ENCODE results near the gene IKZF3.
"Not testable (repeated sequence)": the region's sequence is repeated elsewhere in the genome, so short reads cannot be mapped to it uniquely, and the experiment has no call there.

- TF ChIP-seq, protein P1, sequence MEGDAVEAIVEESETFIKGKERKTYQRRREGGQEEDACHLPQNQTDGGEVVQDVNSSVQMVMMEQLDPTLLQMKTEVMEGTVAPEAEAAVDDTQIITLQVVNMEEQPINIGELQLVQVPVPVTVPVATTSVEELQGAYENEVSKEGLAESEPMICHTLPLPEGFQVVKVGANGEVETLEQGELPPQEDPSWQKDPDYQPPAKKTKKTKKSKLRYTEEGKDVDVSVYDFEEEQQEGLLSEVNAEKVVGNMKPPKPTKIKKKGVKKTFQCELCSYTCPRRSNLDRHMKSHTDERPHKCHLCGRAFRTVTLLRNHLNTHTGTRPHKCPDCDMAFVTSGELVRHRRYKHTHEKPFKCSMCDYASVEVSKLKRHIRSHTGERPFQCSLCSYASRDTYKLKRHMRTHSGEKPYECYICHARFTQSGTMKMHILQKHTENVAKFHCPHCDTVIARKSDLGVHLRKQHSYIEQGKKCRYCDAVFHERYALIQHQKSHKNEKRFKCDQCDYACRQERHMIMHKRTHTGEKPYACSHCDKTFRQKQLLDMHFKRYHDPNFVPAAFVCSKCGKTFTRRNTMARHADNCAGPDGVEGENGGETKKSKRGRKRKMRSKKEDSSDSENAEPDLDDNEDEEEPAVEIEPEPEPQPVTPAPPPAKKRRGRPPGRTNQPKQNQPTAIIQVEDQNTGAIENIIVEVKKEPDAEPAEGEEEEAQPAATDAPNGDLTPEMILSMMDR (IDR thresholded peaks at IDR 0.05), result not testable (repeated sequence)
- TF ChIP-seq RAD21 (IDR thresholded peaks at IDR 0.05; ENCODE audit: low read length); TEAD4 (IDR thresholded peaks at IDR 0.05; ENCODE audit: borderline replicate concordance, insufficient read depth); RFX5 (IDR thresholded peaks at IDR 0.05; ENCODE audit: low read length); POLR2AphosphoS5 (IDR thresholded peaks at IDR 0.05; ENCODE audit: low read depth, low read length); USF1 (IDR thresholded peaks at IDR 0.05; ENCODE audit: borderline replicate concordance, low read depth); EZH2phosphoT487 (IDR thresholded peaks at IDR 0.05; ENCODE audit: borderline replicate concordance, low read depth); YY1 (IDR thresholded peaks at IDR 0.05; ENCODE audit: low read depth); MXI1 (IDR thresholded peaks at IDR 0.05; ENCODE audit: low read depth, low read length): not testable (repeated sequence)
- TF ChIP-seq, protein P2, sequence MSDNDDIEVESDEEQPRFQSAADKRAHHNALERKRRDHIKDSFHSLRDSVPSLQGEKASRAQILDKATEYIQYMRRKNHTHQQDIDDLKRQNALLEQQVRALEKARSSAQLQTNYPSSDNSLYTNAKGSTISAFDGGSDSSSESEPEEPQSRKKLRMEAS (IDR thresholded peaks at IDR 0.05; ENCODE audit: low read depth), result not testable (repeated sequence)
- TF ChIP-seq, protein P3, sequence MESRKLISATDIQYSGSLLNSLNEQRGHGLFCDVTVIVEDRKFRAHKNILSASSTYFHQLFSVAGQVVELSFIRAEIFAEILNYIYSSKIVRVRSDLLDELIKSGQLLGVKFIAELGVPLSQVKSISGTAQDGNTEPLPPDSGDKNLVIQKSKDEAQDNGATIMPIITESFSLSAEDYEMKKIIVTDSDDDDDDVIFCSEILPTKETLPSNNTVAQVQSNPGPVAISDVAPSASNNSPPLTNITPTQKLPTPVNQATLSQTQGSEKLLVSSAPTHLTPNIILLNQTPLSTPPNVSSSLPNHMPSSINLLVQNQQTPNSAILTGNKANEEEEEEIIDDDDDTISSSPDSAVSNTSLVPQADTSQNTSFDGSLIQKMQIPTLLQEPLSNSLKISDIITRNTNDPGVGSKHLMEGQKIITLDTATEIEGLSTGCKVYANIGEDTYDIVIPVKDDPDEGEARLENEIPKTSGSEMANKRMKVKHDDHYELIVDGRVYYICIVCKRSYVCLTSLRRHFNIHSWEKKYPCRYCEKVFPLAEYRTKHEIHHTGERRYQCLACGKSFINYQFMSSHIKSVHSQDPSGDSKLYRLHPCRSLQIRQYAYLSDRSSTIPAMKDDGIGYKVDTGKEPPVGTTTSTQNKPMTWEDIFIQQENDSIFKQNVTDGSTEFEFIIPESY (IDR thresholded peaks at IDR 0.05; ENCODE audit: borderline replicate concordance, low read depth), result not testable (repeated sequence)
Observed at GRCh38 chr17:39855911-39856649, 8.0 kb downstream of the IKZF3 start.

Measured in SK-N-SH (cell line).